NCI-H524 (cell line): ENCODE measurements around the gene PCSK7.

Source experiments
- DNase-seq, 2 experiments: peaks; one replicate each; lab custom pipeline; 2025; lab: John Stamatoyannopoulos, UW

PCSK7 gene

DNA sequence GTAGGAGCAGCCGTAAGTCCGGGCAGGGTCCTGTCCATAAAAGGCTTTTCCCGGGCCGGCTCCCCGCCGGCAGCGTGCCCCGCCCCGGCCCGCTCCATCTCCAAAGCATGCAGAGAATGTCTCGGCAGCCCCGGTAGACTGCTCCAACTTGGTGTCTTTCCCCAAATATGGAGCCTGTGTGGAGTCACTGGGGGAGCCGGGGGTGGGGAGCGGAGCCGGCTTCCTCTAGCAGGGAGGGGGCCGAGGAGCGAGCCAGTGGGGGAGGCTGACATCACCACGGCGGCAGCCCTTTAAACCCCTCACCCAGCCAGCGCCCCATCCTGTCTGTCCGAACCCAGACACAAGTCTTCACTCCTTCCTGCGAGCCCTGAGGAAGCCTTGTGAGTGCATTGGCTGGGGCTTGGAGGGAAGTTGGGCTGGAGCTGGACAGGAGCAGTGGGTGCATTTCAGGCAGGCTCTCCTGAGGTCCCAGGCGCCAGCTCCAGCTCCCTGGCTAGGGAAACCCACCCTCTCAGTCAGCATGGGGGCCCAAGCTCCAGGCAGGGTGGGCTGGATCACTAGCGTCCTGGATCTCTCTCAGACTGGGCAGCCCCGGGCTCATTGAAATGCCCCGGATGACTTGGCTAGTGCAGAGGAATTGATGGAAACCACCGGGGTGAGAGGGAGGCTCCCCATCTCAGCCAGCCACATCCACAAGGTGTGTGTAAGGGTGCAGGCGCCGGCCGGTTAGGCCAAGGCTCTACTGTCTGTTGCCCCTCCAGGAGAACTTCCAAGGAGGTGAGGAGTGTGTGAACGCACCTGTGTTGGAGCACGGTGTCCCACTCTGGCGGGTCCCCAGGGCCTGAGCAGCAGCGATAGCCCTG lies 32.6 kb downstream of the PCSK7 start, which contains the start of gene TAGLN:
TAGLN (plus strand) TSS at position 318 of the 863 bp plus-strand sequence. CDS start 3,644 bp downstream, outside the sequence.
- no peak for DNase-seq

DNA sequence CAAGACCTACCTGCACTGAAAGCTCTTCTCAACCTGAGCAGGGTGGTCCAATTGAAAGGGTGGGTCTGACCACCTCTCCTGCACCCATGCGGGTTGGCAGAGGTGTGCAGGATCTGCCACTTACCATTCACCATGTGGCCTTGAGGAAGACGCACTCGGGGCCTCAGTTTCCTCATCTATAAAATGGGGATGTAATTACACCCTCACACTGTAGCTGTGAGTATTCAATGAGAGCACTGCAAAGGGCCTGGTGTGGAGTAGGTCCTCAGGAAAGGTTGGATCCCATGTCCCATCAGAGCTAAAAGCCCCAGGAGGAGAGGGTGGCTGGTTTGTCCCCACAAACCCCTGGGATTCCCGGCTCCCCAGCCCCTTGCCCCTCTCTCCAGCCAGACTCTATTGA lies 33.3 kb downstream of the PCSK7 start:
- no peak for DNase-seq

DNA sequence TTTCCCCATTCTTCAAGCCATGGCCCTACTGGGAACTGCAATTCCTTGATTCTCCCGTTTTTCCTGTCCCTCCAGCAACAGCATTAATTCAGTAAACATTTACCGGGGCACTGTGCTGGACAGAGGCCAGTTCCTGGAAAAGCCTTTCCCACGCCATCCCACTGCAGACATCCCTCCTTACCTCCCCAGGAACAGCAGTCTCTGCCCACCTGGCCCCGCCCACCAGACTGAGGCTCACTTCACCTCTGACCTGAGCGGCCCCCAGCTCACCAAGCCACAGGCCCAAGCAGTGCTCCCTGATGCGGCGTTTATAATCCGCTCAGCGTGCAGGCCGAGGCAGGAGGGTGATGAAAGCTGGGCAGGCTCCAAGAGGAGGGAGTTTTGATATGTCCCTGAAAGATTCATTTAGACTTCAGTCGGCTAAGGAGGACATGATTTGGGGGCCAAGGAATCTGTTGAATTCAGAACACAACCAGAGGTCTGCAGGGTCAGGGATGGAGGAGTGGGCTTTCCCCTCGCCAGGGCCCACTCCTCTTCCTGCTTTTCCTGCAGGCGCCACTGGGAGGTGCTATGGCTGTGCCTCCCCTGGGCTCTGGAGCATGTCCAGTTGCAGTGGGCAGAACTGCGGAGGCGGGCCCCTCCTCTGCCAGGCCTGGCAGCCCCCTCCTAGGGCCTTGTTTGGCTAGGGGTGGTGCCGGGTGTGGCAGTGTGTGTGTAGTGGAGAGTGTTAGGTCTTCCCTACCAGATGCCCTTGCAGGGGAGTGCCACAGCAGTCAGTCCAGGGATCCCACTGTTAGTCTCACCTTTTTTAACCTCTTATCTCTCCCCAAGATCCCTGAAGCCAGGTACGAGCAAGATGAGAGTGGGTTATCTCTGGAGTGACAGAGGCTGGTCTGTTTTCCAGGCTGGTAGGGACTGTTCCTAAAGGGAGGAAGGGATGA lies 34.1 kb downstream of the PCSK7 start:
- no peak for DNase-seq

DNA sequence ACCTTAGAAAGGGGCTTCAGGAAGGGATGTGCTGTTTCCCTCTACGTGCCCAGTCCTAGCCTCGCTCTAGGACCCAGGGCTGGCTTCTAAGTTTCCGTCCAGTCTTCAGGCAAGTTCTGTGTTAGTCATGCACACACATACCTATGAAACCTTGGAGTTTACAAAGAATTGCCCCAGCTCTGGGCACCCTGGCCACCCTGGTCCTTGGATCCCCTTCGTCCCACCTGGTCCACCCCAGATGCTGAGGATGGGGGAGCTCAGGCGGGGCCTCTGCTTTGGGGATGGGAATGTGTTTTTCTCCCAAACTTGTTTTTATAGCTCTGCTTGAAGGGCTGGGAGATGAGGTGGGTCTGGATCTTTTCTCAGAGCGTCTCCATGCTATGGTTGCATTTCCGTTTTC lies 34.9 kb downstream of the PCSK7 start:
- no peak for DNase-seq

DNA sequence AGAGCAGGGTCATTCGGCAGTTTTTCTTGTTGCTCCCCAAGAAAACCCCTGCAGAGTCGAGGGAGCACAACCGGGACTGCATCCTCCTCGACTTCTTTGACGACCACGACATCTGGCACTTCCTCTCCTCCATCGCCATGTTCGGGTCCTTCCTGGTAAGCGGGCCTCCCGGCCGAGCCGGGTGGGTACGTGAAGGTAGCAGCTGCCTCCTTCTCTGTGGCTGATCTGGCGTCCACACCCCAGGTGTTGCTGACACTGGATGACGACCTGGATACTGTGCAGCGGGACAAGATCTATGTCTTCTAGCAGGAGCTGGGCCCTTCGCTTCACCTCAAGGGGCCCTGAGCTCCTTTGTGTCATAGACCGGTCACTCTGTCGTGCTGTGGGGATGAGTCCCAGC lies 36.1 kb downstream of the PCSK7 start:
- DNase-seq: no peak

DNA sequence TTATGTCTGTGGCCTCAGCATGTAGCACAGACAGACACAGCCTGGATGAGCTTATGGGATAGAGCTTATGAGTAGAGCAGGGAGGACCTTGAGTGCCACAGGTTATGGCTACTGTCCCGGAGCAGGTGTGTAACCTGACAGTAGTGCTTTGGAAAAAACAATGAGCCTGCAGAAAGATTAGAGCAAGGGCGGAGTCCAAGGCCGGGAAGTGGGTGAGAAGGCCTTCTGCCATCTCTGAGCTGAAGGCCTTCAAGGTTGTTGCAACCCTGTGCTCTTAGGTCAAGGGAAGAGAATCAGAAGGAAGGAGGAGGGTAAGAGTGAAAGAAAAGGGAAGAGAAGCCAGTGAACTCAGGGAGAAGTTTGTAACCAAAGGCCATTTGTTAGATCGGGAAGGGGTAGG lies 36.6 kb downstream of the PCSK7 start:
- no peak for DNase-seq

DNA sequence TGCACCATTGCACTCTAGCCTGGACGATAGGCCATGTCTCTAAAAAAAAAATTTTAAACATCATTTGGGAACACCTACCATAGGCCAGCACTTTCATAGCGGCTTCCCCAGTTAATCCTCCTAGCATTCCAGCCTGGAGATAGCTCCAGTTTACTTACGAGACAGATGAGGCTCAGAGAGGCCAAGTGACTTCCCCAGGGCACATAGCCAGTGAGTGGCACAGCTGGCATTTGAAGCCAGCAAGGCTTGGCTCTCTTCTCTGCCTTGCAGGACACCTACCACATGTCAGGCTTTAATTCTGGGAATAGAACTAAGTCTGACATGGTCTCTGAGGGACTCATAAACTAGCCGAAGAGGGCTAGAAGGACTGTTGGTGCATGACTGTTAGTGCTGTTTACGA lies 37.6 kb downstream of the PCSK7 start:
- DNase-seq: no peak

DNA sequence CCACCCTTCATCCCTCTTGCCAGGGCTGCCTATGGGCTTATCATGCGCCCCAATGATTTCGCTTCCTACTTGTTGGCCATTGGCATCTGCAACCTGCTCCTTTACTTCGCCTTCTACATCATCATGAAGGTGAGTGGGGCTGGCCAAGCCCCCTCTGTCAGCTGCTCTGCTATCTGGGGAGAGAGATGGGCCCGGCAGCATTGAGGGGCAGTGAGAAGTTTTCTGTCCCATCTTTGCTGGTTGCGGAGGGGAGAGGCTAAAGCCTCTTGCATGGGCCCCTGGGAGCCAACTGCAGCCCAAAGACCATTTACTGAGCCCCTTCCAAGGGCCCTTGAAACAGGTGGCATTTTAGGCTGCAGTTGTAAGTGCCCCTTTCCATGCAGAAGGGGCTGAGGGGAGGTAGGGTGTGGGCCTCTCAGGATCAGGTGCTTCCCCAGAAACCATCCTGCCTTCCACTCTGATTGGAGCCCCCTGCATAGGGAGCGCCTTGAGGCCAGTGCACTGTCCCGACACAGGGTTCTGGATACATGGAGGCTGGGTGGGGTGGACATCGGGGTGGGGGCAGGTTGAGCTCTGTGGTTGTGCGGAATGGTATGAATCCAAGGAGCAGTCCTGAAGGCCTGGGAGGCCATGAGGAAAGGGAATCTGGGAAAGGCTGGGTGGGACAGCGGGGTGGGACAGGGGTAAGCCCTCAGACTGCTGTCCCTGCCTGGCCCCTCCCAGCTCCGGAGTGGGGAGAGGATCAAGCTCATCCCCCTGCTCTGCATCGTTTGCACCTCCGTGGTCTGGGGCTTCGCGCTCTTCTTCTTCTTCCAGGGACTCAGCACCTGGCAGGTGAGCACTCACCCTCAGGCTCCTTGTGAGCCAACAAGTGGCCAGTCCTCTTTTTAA lies 38.5 kb downstream of the PCSK7 start:
- DNase-seq: no peak

DNA sequence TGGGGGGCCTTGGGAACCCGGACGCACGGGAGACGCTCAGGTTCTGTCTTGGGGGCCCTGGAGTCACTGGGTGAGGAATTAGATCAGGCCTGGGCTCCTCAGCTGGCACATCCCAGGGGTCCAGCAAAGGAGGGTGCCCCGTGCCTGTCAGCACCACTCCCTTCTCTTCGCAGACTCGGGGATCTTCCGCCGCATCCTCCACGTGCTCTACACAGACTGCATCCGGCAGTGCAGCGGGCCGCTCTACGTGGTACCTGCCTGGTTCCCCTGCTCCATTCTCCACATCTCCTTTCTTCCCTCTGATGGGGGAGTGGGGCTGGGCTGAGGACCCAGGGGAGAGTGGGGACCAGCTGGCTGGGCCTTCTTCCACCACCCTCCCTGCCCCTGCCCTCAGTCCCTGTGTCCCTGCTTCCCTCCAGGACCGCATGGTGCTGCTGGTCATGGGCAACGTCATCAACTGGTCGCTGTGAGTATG lies 39.4 kb downstream of the PCSK7 start:
- DNase-seq: no peak

DNA sequence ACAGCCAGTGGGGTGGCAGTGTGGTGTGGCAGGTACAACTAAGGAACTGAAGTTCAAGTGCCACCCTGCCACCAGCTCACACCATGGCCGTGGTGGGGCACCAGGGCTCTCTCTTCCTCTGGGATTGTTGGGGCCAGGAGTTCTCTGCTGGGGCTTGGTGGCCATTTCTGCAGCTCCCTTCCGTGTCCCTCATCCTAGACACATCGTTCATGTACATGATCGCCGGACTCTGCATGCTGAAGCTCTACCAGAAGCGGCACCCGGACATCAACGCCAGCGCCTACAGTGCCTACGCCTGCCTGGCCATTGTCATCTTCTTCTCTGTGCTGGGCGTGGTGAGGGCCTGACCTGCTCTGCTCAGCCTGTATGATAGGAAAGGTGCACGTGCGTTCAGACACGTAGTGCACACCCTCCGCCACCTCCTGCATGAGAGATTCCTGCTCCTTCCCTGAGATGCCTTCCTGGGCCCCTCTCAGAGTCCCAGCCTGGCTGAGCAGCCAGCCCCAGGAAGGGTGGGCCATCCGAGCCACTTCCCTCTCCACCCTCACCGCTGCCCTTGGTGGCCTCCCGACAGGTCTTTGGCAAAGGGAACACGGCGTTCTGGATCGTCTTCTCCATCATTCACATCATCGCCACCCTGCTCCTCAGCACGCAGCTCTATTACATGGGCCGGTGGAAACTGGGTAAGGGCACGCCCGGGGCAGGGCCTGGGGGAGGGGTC lies 40.0 kb downstream of the PCSK7 start:
- no peak for DNase-seq

DNA sequence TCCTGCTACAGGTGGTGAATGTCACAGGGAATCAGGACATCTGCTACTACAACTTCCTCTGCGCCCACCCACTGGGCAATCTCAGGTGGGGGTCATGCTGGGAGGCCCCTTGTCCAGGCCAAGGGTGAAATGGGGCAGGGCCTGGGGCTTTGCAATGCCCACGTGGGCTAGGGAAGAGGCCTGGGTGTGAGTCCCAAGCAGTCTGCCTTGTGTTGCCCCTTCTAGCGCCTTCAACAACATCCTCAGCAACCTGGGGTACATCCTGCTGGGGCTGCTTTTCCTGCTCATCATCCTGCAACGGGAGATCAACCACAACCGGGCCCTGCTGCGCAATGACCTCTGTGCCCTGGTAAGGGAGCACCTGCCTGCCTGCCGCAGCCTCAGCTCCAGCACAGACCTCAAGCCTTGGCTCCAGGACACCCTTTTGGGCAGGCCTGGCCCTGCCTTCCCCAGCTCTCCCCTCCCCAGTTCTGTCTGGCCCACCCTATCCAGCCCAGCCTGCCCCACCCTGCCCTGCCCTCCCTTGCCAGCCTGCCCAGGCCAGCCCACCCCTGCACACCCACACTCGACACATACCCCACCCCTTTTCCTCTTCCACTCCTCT lies 41.8 kb downstream of the PCSK7 start:
- no peak for DNase-seq

DNA sequence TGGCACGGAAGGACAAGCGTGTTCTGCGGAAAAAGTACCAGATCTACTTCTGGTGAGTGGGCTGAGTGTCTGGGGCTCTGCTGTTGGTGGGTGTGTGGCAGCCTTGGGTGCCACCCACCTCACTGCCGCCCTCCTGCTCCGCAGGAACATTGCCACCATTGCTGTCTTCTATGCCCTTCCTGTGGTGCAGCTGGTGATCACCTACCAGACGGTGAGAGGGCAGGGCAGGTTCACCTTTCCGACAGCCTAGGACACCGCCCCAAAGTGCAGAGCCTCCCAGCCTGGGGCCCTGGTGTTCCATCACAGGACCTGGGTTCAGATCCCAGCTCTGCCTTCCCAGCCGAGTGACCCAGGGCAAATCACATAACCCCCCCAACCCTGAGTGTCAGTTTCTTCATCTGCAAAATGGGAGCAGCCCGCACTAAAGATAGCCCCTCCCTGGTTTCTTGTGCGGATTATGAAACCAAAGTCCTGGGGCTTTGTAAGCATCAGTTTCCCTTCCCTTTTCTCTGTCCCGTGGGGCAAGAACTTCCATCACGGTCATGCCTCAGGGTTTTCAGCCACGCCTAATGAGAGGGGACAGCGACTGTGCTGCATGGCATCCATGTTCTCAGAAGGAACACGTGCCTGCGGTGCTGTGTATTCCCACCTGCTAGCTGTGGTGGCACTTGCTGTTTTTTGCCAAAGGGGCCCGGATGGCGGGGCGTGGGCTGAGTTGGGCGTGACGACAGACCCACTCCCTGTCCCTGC lies 42.5 kb downstream of the PCSK7 start:
- DNase-seq: no peak

DNA sequence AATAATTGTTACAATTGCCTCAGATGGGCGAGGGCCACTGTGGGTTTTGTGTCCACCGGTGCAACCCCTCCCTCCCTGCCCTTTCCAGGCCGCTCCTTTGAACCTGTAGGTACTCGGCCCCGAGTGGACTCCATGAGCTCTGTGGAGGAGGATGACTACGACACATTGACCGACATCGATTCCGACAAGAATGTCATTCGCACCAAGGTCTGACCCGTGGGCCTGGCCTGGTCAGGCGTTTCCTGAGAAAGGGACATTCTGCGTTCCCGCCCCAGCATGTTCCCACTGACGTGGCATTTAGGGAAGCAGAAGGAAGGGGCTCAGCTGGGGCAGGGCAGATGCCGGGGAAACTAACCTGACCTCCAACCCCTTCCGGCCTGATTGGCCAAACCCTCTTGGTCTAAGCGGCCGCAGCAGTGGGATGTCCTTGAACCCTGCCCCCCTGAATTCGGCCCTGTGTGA lies 43.2 kb downstream of the PCSK7 start:
- DNase-seq: no peak

DNA sequence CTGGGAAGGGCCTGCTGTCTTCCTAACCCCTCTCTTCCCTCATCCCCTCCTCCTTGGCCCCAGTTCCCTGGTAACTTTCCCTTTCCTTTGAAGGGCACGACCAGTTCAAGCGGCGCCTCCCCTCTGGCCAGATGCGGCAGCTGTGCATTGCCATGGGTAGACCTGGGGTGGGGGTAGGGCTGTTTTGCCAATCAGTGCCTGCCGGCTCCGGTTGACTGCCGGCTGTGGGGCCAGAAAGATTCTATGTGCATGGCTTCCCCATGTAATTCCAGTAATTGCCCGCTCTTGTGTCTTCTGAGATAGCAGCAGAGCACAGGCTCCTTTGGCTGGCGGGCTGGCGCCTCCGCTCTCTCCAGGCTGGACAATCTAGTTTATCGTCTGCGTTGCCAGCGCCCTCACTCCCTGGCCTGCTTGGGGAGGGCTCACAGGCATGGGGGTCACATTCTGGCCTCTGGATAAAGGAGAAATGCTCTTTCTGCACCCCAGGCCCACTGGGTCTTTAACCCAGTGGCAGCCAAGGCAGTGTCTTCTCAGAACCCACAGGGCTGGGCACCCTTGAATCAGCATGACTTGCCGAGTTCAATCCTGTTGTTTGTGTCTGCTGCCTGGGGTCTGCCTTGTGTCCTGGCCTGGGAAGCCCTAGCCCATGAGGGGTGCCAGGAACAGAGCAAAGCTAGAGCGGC lies 43.9 kb downstream of the PCSK7 start:
- no peak for DNase-seq

DNA sequence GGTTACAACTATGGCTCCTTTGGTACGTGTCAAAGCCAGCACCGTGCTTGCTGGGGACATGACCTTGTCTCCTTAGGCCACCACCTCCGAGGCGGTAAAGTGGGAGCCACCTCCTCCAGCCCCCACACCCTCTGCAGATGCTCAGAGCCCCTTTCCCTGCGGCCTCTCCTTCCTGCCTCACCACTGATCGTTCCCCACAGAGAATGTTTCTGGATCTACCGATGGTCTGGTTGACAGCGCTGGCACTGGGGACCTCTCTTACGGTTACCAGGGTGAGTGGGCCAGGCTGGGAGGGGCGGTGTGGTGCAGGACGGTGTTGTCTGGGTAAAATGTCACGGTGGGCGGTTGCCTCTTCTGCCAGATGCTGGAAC lies 44.5 kb downstream of the PCSK7 start:
- no peak for DNase-seq

DNA sequence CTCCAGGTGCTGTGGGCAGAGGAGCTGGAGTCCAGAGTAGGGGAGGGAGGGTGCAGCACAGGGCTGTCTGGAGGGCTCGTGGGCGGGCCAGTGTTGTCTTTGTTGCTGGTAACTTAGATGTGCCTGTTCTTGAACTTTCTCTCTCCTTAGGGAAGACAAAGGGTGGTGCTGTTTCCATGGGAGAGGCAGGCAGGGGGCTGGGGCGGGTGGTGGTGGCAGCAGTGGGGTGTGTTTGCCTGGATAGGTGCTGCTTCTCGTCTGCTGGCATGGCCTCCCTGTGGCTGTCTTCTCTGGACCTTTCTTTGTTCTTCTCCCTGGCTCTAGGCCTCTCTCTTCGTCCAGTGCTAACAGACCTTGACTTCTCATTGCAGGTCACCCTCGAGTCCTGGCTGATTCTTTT lies 44.9 kb downstream of the PCSK7 start:
- no peak for DNase-seq

DNA sequence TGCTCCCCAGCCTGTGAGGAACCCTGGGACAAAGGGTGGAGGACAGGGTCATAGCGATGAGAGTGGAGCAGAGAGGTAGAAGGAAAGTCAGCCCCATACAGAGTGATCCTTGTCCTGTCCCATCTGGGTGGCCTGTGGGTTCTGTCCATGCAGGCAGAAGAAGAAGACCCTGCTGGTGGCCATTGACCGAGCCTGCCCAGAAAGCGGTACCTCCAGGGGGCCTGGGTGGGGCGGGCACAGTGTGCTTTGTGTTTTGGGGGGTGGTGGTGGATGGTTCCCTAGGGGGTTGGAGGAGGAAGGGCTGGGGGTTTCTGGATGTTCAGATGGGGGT lies 45.5 kb downstream of the PCSK7 start:
- no peak for DNase-seq

DNA sequence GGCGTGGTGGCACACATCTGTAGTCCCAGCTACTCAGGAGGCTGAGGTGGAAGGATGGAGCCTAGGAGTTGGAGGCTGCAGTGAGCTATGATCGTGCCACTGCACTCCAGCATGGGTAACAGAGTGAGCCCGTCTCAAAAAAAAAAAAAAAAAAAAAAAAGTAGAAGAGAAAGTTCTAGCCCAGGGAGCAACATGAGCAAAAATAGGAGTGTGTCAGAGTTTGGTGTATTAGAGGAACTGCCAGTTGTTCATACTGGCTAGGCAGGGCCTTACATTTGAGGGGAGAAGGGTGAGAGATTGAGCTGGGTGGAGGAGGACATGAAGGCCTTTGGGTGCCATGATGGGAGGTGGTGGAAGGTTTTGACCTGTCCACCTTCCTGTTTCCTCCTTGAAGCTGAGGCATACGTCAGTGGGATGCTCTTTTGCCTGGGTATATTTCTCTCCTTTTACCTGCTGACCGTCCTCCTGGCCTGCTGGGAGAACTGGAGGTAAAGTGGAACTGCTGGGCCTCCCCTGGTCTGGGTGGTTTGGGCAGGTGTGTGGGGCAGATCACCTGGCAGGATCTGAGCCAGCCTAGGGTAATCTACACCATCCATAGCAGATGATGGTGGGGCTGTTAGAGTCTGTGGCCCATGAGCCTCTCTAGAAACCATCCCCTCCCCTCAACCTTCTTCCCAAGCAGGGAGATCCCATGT lies 46.0 kb downstream of the PCSK7 start:
- no peak for DNase-seq
